GM18505 (cell line): ENCODE data around the gene IFNG.

ENCODE experiments used
- ATAC-seq: cut with Tn5 transposase; IDR thresholded peaks from one replicate; pipeline ENCODE4 v1.9.1; 2021; ENCODE audit not compliant: unreplicated experiment
- POLR2A ChIP-seq: IDR thresholded peaks from 4 replicates; pipeline ENCODE4 v1.6.1; 2011; ENCODE audit warnings: borderline replicate concordance; ENCODE audit not compliant: insufficient read depth, insufficient read length; ENCODE audit errors: extremely low read depth

Gene IFNG

GRCh38 chr12:68154779-68155178 is 4.8 kb downstream of the IFNG start:
- no peak for ATAC-seq
- TF ChIP-seq POLR2A: no peak

DNA sequence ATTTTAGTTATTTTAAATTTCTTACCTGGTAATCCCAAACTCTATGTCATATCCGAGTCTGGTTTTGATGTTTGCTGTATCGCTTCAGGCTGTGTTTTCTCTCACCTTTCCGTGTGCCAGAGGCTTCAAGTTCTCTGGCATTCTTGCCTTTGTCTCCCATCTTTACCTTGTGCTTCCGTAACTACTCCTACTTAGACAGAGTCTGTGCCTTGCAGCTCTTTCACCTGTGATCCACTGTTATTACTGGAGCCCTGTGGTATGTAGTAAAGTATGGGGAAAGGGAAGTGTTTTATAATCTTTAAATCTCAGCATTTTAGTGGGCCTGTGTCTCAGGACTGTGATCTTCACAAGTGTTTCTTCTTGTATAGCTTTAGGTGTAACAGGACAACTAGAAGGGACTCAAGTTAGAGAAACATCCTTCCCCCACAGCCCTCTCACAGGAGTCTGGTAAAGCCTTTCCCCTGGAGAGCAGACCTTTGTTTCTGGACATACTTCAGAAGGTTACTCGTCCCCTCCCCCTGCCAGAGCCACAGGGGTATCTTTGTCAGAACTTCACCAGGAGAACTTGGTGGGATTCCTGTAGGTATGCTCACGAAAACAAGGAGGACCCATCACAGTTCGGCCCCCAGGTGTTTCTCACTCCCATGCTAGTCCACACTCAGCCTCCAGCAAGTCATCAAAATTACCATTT is 11.1 kb downstream of the IFNG start:
- no peak for ATAC-seq
- TF ChIP-seq POLR2A: no peak

GRCh38 chr12:68140556-68140955 is 19.0 kb downstream of the IFNG start:
- ATAC-seq: no peak
- TF ChIP-seq POLR2A: no peak

DNA sequence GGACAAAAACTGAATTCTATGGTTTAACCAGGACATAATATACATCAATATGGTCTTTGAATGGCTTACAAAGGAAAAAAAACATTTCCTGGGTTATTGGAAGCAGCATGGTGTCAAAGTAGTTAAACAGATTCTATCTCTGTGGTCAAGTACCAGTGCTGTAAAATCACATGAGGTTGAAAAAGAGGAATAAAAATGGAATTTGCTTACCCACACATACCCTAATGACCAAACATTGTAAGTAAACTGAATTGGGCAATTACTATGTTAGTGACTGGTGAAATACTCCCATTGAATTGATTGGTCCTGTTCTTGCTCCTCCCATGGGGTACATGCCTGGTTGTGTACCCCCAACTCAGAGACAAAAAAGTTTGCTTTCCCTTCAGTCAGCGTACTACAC is 19.6 kb downstream of the IFNG start:
- ATAC-seq: no peak
- no peak for TF ChIP-seq POLR2A

GRCh38 chr12:68139001-68139400 is 20.5 kb downstream of the IFNG start:
- TF ChIP-seq POLR2A: no peak
- ATAC-seq: no peak

- ATAC-seq: no peak
- TF ChIP-seq POLR2A: no peak
Observed at GRCh38 chr12:68138480-68138879, 21.1 kb downstream of the IFNG start.

GRCh38 chr12:68137335-68137830 is 22.2 kb downstream of the IFNG start:
- TF ChIP-seq POLR2A: no peak
- ATAC-seq: no peak

DNA sequence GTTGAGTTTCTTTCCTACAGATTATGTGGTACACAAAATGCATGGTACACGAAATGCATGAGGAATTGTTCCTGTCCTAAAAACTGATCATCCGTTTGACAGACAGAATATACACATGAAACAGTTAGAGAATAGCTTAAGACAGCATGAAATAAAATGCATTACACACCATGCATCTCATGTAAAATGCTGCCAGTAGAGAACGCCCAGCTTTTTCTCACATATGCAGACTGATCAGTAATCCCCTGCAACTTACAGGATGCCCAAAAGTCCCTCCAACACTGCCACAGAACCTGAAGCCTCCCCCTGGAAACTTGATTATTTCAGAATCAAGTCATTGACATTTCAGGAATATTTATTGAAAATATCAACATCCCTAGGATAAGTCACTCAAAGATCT is 24.0 kb downstream of the IFNG start:
- ATAC-seq: no peak
- no peak for TF ChIP-seq POLR2A

DNA sequence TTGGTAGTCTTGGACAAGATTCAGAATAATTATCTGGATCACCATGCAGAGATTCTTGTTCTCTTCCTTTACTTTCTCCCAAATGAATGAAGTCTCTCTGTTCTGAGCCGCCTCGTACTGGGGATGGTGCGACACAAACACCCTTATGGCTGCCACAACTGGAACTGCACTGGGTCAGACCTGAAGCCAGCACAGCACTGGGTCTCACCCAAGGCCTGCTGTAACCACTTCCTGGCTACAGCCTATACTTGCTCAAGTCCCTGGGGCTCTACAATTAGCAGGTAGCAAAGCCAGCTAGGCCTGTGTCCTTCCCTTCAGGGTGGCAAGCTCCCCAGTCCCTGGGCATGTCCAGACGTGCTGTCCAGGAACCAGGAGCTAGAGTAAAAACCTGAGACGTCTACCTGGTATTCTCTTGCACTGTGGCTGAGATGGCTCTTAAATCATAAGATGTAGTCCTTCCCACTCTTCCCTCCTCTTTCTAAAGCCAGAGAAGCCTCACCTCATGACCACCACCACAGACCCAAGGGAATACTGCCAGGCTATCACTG is 27.6 kb downstream of the IFNG start:
- TF ChIP-seq POLR2A: no peak

GRCh38 chr12:68129979-68130378 is 29.6 kb downstream of the IFNG start:
- no peak for TF ChIP-seq POLR2A
- no peak for ATAC-seq

More for the DNA sequence above, 27.6 kb downstream of the IFNG start:
- ATAC-seq: no peak

GRCh38 chr12:68122236-68122920 is 37.2 kb downstream of the IFNG start:
- no peak for ATAC-seq
- no peak for TF ChIP-seq POLR2A

GRCh38 chr12:68121143-68121542 is 38.4 kb downstream of the IFNG start:
- ATAC-seq: no peak
- TF ChIP-seq POLR2A: no peak

DNA sequence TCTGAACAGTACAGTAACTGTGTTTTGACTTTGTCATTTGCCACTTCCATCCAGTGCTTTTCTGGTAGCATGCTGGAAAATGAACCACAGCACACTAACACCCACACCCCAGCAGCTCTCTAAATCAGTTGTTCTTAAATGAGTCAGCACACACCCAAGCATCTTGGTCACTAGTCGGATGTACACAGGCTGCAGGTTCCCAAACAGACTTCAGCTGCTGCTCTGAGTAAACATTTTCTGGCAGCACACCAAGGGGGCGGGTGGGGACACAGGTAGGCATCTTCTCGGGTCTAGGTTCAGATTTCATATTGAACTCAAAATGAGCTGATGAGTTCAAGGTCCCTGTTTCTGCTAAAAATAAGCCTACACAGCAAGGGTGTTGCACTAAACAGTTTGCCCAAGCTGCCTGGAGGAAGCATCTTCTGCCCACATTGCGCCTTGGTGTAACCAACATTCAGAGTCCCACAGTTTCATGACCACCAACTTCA is 39.8 kb downstream of the IFNG start:
- peak; percentile 93 for ATAC-seq
- no peak for TF ChIP-seq POLR2A

DNA sequence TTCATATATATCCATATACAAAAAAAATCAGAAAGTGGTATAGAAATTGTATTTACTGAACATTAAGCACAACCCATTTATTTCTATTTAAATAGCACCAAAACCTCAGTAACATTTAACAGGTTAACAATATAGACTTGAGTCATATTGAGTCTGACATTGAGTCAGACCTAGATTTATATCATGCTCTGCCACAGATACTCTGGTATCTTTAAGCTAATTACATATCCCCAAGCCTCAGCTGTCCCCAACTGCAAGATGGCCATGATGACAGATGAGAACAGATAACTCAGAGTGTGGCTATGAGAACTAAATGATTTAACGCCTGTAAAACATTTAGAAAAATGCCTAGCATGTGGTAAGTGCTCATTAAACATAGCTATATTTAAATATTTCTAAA is 40.3 kb downstream of the IFNG start:
- ATAC-seq: peak; percentile 56
- no peak for TF ChIP-seq POLR2A
